Endothelial cell of hepatic sinusoid (primary cell): ENCODE measurements around the gene PDYN.

ENCODE experiments used
- in situ Hi-C: cut with HindIII; loops from 2 replicates; pipeline ENCODE4 v1.10.0; 2017; ENCODE audit warnings: low sequenced_read_pairs

The PDYN gene

DNA sequence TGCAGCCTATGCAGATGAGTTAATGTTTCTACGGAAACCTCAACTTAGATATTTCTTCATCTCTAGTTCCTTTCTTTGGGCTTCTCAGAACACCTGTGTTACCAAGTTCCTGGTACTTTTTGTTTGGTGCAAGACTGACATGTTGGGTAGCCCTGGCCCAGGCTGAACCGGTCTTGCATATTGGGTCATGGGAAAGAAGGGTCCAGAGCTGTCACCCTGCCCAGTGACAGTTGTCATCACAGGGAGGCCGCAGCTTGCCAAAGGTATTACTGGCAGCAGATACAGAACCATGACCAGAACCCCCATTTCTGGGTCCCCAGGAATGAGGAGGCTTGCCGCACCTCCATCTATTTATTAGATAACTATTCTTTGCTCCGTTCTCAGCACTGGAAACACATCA is 40.2 kb downstream of the PDYN start:
- in situ Hi-C loops, result loop anchor here (10.0 kb wide), 1 partner anchor 211 kb away; no protein-coding TSS in a partner anchor

DNA sequence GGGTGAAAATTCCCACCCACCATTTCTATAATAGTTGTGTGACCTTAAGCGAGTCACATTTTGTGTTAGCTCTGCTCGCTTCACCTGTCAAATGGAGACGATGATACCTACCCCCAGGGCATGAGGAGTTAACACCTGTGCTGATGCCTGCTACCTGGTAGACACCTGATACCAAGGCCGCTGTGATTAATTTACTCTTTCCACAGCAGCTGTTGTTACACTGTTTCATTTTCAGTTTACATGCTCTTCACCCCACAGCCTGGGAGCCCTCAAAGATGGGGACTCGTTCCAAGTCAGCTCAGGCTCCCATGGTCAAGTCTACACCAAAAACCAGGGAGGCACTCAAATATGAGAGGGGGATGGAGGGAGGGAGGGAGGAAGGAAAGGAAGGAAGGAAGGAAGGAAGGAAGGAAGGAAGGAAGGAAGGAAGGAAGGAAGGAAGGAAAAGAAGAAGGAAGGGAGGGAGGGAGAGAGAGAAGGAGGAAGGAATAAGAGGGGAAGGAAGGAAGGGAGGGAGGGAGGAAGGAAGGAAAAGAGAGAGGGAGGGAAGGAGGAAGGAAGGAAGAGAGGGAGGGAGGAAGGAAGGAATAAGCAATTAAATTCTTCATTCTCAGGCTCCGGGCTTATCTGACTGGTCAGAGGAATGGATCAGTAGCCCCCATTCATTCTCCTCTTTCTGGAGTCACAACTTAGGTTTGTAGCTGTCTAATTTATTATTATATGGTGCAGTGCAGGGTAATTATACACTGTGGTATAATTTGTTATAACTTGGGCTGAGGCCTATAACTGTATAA is 40.9 kb downstream of the PDYN start:
- in situ Hi-C loops, result loop anchor here (10.0 kb wide), 1 partner anchor 212 kb away; no protein-coding TSS in a partner anchor

GRCh38 chr20:1951436-1952115 is 42.3 kb downstream of the PDYN start:
- in situ Hi-C loops, result loop anchor here (10.0 kb wide), 1 partner anchor 213 kb away; no protein-coding TSS in a partner anchor

GRCh38 chr20:1950836-1951235 is 43.0 kb downstream of the PDYN start:
- in situ Hi-C loops, result loop anchor here (10.0 kb wide), 1 partner anchor 214 kb away; no protein-coding TSS in a partner anchor

DNA sequence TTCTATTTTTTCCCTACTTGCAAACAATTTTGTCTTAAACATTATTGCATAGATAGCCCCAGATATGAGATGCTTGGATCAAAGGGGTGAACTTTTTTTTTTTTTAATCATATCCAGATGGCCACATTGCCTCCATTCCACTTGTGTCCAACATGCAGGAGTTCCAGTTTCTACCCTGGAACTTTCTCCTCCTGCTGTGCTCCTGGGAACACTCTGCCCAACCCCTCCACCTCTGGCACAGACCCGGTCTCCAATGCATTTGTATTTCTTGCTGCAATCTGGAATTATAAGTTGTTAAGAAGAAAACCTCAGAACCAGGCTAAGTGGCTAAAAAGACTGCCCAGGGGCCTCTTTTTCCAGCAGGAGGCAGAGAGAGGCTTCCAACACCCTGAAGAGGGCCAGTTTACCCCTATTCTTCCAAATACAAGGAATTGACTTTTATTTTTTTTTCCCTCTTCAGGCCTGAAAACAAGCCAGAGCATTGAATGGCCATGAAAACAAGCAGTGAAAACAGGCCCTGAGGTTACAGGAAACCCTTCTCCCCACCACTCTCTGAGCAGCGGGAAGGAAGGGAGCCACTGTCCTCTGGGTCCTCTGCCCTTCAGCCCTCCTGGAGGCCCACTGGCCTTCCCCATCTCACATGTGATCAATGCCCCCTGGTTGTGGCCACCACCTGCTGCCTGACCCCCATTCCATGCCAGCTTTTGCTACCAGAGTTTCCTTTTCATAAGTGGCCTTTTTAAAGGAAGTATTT is 44.3 kb downstream of the PDYN start:
- in situ Hi-C loops, result loop anchor here (10.0 kb wide), 1 partner anchor 215 kb away; no protein-coding TSS in a partner anchor

- in situ Hi-C loops, result no loop called here
These were observed 46.4 kb downstream of the PDYN start for GRCh38 chr20:1947535-1947846.

- in situ Hi-C loops, result no loop called here
These were observed 46.9 kb downstream of the PDYN start for GRCh38 chr20:1946762-1947534.

DNA sequence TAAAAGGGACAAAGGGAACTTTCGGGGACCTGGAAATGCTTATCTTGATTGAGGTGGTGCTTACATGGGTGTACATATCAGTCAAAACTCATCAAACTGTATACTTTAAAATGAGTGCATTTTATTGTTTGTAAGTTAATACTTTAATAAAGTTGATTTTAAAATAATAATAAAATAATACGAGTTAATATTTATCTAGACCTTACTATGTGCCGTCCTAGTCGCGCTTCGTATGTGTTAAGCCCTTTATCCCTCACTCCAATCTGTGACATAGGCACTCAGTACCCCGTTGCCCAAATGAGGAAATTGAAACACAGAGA is 47.5 kb downstream of the PDYN start:
- in situ Hi-C loops, result no loop called here

- in situ Hi-C loops, result no loop called here
These were observed 48.2 kb downstream of the PDYN start for GRCh38 chr20:1945660-1946059.

DNA sequence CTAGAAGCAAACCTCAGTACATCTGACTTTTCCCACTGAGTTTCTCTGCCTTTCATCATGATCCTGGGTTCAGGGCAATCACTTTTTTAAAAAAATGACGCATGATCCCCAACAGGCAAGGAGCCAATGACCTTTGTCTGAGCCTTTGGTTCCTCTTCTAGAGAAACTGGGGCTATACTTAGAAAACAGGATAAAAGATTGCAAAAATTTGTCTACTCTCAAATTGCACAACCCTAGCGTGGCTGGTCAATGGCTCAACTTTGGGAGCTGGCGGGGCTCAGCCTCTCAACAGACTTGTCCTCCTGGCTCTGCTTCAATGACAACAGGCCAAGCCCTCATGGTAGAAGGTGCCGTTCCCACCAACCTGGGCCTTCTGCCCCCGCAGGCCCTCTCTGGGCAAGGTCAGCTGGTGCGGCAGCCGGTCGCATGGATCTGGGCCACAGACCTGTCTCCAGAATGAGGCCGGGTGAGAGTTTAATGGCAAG is 48.7 kb downstream of the PDYN start:
- in situ Hi-C loops, result no loop called here

- in situ Hi-C loops, result no loop called here
These were observed 49.3 kb downstream of the PDYN start for GRCh38 chr20:1944345-1945091.

DNA sequence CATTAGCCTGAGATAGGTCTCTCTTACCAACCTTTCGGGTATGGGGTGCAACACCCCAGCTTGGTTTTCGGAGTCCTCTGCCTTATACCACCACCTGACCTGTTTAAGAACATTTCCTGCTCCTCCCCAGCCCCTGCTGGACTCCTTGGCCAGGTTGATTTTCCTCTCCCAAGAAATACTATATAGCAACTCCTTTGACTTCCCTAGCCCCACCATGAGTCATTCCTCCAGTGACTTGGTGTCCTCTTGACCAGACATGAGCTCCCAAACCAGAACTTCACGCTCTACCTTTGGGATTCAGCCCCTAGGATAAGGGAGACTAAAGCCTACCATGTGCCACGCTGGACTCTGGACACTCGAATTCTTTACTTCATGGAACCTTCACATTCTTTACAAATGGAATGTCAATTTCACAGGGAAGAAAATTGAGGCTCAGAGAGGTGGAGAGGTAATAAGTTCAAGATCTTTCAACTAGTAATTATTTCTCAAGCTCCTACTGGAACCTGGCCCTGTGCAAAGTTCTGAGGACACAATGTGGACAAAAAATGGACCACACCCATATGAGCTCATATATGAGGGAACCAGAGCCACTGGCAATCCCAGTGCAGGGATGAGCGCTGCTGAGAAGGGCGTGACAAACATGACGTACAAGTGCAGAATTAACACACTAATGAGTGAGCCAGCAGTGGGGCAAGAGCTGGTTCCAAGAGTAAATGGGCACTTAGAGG is 50.4 kb downstream of the PDYN start:
- in situ Hi-C loops, result no loop called here

GRCh38 chr20:1942486-1943274 is 51.2 kb downstream of the PDYN start:
- in situ Hi-C loops, result no loop called here

- in situ Hi-C loops, result no loop called here
These were observed 51.8 kb downstream of the PDYN start for GRCh38 chr20:1942061-1942460.

GRCh38 chr20:1941226-1941625 is 52.6 kb downstream of the PDYN start:
- in situ Hi-C loops, result no loop called here

DNA sequence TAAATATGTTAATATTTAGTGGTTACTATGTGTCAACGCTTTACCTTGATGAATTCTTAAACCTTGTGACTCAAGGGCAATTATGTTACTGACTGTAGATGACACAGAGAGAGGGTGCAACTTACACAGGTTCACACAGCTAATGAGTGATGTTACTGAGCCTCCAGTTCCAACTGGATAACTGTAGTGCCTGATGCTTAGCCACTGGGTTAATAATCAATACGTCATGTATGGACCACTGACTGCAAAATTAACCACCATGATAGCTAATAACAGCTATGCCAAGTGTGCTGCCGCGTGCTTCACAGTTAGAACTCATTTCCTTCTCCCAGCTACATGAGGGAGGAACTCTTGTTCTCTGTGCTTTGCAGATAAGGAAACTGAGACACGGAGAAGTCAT is 53.3 kb downstream of the PDYN start:
- in situ Hi-C loops, result no loop called here

DNA sequence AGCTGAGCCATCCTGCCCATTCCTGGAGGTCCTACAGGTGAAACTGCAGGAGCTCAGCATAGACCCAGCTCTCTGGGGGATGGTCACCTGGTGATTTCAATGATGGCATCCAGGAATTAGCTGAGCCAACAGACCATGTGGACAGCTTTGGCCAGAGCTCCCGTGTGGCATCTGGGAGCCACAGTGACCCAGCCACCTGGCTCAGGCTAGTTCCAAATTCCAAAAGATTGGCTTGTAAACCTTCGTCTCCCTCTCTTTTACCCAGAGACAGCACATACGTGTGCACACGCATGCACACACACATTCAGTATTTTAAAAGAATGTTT is 54.6 kb downstream of the PDYN start:
- in situ Hi-C loops, result no loop called here

DNA sequence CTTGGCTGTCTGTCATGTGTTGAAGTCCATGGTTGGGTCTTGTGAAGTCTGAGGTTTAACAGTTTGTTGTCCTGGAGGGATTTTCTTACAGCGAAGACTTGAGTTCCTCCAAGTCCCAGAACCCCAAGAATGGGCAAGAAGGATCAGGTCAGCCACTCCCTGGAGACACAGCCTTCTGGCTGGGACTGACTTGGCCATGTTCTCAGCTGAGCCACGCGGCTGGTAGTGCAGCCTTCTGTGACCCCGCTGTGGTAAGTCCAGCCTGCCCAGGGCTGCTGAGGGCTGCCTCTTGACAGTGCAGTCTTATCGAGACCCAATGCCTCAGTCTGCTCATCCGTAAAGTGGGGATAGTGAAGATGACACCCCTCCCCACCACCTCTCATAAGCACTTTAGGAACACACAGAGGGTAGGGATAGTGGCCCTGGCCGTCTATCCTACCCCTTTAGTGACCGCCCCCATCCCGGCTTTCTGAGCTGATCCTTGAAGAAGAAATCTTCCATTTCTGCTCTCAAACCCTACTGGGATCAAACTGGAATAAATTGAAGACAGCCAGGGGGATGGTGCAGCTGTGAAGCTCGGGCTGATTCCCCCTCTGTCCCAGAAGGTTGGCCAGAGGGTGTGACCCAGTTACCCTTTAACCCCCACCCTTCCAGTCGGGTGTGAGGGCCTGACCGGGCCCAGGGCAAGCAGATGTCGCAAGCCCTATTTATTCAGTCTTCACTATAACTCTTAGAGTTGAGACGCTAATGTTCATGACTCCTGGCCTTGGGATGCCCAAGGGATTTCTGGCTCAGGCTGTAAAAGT is 55.2 kb downstream of the PDYN start:
- in situ Hi-C loops, result no loop called here
